ENCODE results near the gene SMPD2.

- no peak for TF ChIP-seq ZNF239 (CRISPR knock-in tag; IDR thresholded peaks at IDR 0.05)
- TF ChIP-seq EP300 (IDR thresholded peaks at IDR 0.05; ENCODE audit: low read length): no peak
- TF ChIP-seq HLTF (IDR thresholded peaks at IDR 0.05): no peak
- no peak for TF ChIP-seq ZBTB11 (CRISPR knock-in tag; IDR thresholded peaks at IDR 0.05)
- no peak for TF ChIP-seq ZZZ3 (IDR thresholded peaks at IDR 0.05)
Observed at GRCh38 chr6:109478222-109478805, 37.8 kb downstream of the SMPD2 start.
